Hepatocyte (in vitro differentiated cells): Measurements from ENCODE around the gene FBXO46. TPM values are rescaled to one million over a fixed set of nuclear protein-coding genes. Genes with fewer than 3 reads are reported as not detected.
A peak's percentile ranks its signal among the peaks of the same experiment; 100 is the strongest.

Source experiments
- DNase-seq: peaks from one replicate; pipeline ENCODE4 v3.0.0-alpha.2; 2016; ENCODE audit warnings: low spot score
- H2AFZ ChIP-seq: fragments of 200-600 bp; sonication (generic); 2 replicates; pipeline ENCODE4 v1.6.0; 2016; ENCODE audit warnings: antibody characterized with exemption, mild to moderate bottlenecking
- H3K27ac ChIP-seq: fragments of 200-600 bp; sonication (generic); 2 replicates; pipeline ENCODE4 v1.5.1; 2016; ENCODE audit warnings: mild to moderate bottlenecking
- H3K27me3 ChIP-seq: fragments of 200-600 bp; sonication (generic); 2 replicates; pipeline ENCODE4 v1.6.1; 2016
- H3K36me3 ChIP-seq: fragments of 200-600 bp; sonication (generic); replicated peaks from 2 replicates; pipeline ENCODE4 v1.5.1; 2016; ENCODE audit warnings: low read depth; ENCODE audit not compliant: insufficient read depth
- H3K4me1 ChIP-seq: fragments of 200-600 bp; sonication (generic); 2 replicates; pipeline ENCODE4 v1.5.1; 2016; ENCODE audit warnings: mild to moderate bottlenecking, moderate library complexity; ENCODE audit not compliant: insufficient read depth
- H3K4me2 ChIP-seq: fragments of 200-600 bp; sonication (generic); 2 replicates; pipeline ENCODE4 v1.6.0; 2016
- H3K4me3 ChIP-seq: fragments of 200-600 bp; sonication (generic); 2 replicates; pipeline ENCODE4 v1.5.1; 2016; ENCODE audit warnings: mild to moderate bottlenecking
- H3K79me2 ChIP-seq: fragments of 200-600 bp; sonication (generic); 2 replicates; pipeline ENCODE4 v1.6.0; 2017; ENCODE audit warnings: mild to moderate bottlenecking
- H3K9me2 ChIP-seq: fragments of 200-600 bp; sonication (generic); replicated peaks from 2 replicates; pipeline ENCODE4 v1.6.0; 2017; ENCODE audit warnings: mild to moderate bottlenecking; ENCODE audit not compliant: insufficient read depth
- H3K9me3 ChIP-seq: fragments of 200-600 bp; sonication (generic); 2 replicates; pipeline ENCODE4 v1.5.1; 2016; ENCODE audit warnings: low read depth, mild to moderate bottlenecking
- H4K20me1 ChIP-seq: fragments of 200-600 bp; sonication (generic); 2 replicates; pipeline ENCODE4 v1.6.0; 2016; ENCODE audit warnings: mild to moderate bottlenecking; ENCODE audit not compliant: insufficient read depth, poor library complexity, severe bottlenecking
- CTCF ChIP-seq: fragments of 200-600 bp; sonication (generic); IDR thresholded peaks from 2 replicates; pipeline ENCODE4 v1.5.1; 2016; ENCODE audit warnings: antibody characterized with exemption, mild to moderate bottlenecking; ENCODE audit not compliant: poor library complexity
- EZH2 ChIP-seq: fragments of 200-600 bp; sonication (generic); IDR thresholded peaks from 2 replicates; pipeline ENCODE4 v1.6.1; 2016; ENCODE audit warnings: antibody characterized with exemption, mild to moderate bottlenecking, borderline replicate concordance
- EZH2phosphoT487 ChIP-seq: fragments of 200-600 bp; sonication (generic); IDR thresholded peaks from one replicate; pipeline ENCODE4 v1.6.1; 2018; ENCODE audit warnings: antibody characterized with exemption, mild to moderate bottlenecking, low read depth, moderate library complexity; ENCODE audit not compliant: unreplicated experiment, severe bottlenecking
- WGBS: methylation state at CpG from one replicate; pipeline ENCODE4 v1.1.6; 2016; ENCODE audit warnings: low lambda C conversion rate; ENCODE audit errors: missing lambda C conversion rate; 5-methylcytosine and 5-hydroxymethylcytosine counted together
- polyA plus RNA-seq: library from polyadenylated mRNA; unstranded; fragments of >200 nt; fragmentation: Nextera tagmentation; extraction: Ambion mirVana; gene quantifications from 2 replicates; pipeline ENCODE4 v1.2.1, GENCODE V29; 2016
- total RNA-seq: library from RNA; depleted of rRNA; stranded (reverse); fragments of >200 nt; gene quantifications from 2 replicates; pipeline ENCODE4 v1.2.3, GENCODE V29; 2014

Gene FBXO46
- total and polyA plus RNA-seq, 2 experiments from 2014 or later, result 7.5 to 14.8 TPM

GRCh38 chr19:45765702-45766295 lies 35.1 kb upstream of the FBXO46 start:
- no peak for DNase-seq
- Histone ChIP-seq H3K27me3 (no peaks in the 10 kb centered on the region), H3K79me2 (peaks cover 34% of the 10 kb centered on the region), H3K36me3 (no peaks in the 10 kb centered on the region), H3K4me2 (no peak overlapping the region), H3K27ac (peak overlapping the region; percentile 97), H3K4me3 (no peak overlapping the region), H3K9me2 (no peaks in the 10 kb centered on the region), H3K9me3 (no peaks in the 10 kb centered on the region), H3K4me1 (peaks cover 35% of the 10 kb centered on the region), H4K20me1 (no peaks in the 10 kb centered on the region), H2AFZ (no peak overlapping the region)
- 85% methylated on average over 17 of the region's 23 CpGs for WGBS
- TF ChIP-seq EZH2, result no peak
- TF ChIP-seq EZH2phosphoT487, result no peak
- TF ChIP-seq CTCF, result no peak

GRCh38 chr19:45764945-45765701 lies 34.4 kb upstream of the FBXO46 start:
- H3K9me2 ChIP-seq, result no peaks in the 10 kb centered on the region
- no peak overlapping the region for H3K4me3 ChIP-seq
- H4K20me1 ChIP-seq, result no peaks in the 10 kb centered on the region
- peak overlapping the region; percentile 57 for H3K4me2 ChIP-seq
- TF ChIP-seq EZH2 (no peak), CTCF (no peak), EZH2phosphoT487 (no peak)
- no peaks in the 10 kb centered on the region for H3K36me3 ChIP-seq
- H2AFZ ChIP-seq, result no peak overlapping the region
- peaks cover 34% of the 10 kb centered on the region for H3K4me1 ChIP-seq
- 62% methylated on average over 19 of the region's 21 CpGs for WGBS
- peaks cover 34% of the 10 kb centered on the region for H3K79me2 ChIP-seq
- H3K27me3 ChIP-seq, result no peaks in the 10 kb centered on the region
- peak overlapping the region; percentile 69 for H3K27ac ChIP-seq
- no peak for DNase-seq
- no peaks in the 10 kb centered on the region for H3K9me3 ChIP-seq

GRCh38 chr19:45764475-45764874 lies 33.8 kb upstream of the FBXO46 start:
- no peak overlapping the region for H3K4me3 ChIP-seq
- no peaks in the 10 kb centered on the region for H4K20me1 ChIP-seq
- peak overlapping the region; percentile 57 for H3K4me2 ChIP-seq
- no peak overlapping the region for H2AFZ ChIP-seq
- DNase-seq, result no peak
- peaks cover 34% of the 10 kb centered on the region for H3K4me1 ChIP-seq
- no peaks in the 10 kb centered on the region for H3K9me3 ChIP-seq
- no peaks in the 10 kb centered on the region for H3K9me2 ChIP-seq
- H3K79me2 ChIP-seq, result peaks cover 34% of the 10 kb centered on the region
- peak overlapping the region; percentile 69 for H3K27ac ChIP-seq
- H3K27me3 ChIP-seq, result no peaks in the 10 kb centered on the region
- 48% methylated on average over 6 of the region's 6 CpGs for WGBS
- no peak for TF ChIP-seq CTCF
- TF ChIP-seq EZH2, result no peak
- no peak for TF ChIP-seq EZH2phosphoT487
- no peaks in the 10 kb centered on the region for H3K36me3 ChIP-seq
